Limb (tissue), 2 donors: ENCODE data around the gene PDZD2.

Experiments
- DNase-seq, 2 donors: peaks; one replicate each; pipeline ENCODE4 v3.0.0-alpha.2; 2016; ENCODE audit errors: extremely low spot score in 2 of 2

PDZD2 gene

GRCh38 chr5:31637851-31638250, 1.1 kb upstream of the PDZD2 start:
- no peak for DNase-seq

- no peak for DNase-seq
These were observed 586 bp upstream of the PDZD2 start for GRCh38 chr5:31638345-31638744.

GRCh38 chr5:31639481-31640411, 815 bp downstream of the PDZD2 start:
- DNase-seq = no peak

GRCh38 chr5:31640573-31640972, 1.6 kb downstream of the PDZD2 start:
- DNase-seq = no peak

GRCh38 chr5:31641059-31641458, 2.1 kb downstream of the PDZD2 start:
- DNase-seq = no peak

- DNase-seq = no peak
These were observed 2.6 kb downstream of the PDZD2 start for GRCh38 chr5:31641575-31641974.

- no peak for DNase-seq
These were observed 6.6 kb downstream of the PDZD2 start for GRCh38 chr5:31645420-31646081.

- no peak for DNase-seq
These were observed 9.4 kb downstream of the PDZD2 start for GRCh38 chr5:31648326-31648725.

- DNase-seq = no peak
These were observed 12.3 kb downstream of the PDZD2 start for GRCh38 chr5:31651241-31651640.

GRCh38 chr5:31655491-31655890, 16.6 kb downstream of the PDZD2 start:
- no peak for DNase-seq

- no peak for DNase-seq
These were observed 17.9 kb downstream of the PDZD2 start for GRCh38 chr5:31656806-31657205.

- no peak for DNase-seq
These were observed 18.5 kb downstream of the PDZD2 start for GRCh38 chr5:31657315-31657979.

- no peak for DNase-seq
These were observed 22.3 kb downstream of the PDZD2 start for GRCh38 chr5:31661257-31661656.

GRCh38 chr5:31663519-31663918, 24.6 kb downstream of the PDZD2 start:
- no peak for DNase-seq

- DNase-seq = no peak
These were observed 25.6 kb downstream of the PDZD2 start for GRCh38 chr5:31664566-31664965.

- DNase-seq = no peak
These were observed 32.4 kb downstream of the PDZD2 start for GRCh38 chr5:31671339-31671741.

- no peak for DNase-seq
These were observed 35.5 kb downstream of the PDZD2 start for GRCh38 chr5:31674371-31674951.

- no peak for DNase-seq
These were observed 36.5 kb downstream of the PDZD2 start for GRCh38 chr5:31675472-31675871.

GRCh38 chr5:31678180-31678579, 39.2 kb downstream of the PDZD2 start:
- DNase-seq = no peak

GRCh38 chr5:31680528-31680927, 41.6 kb downstream of the PDZD2 start:
- DNase-seq = no peak

- DNase-seq = no peak
These were observed 43.1 kb downstream of the PDZD2 start for GRCh38 chr5:31682025-31682424.

GRCh38 chr5:31682851-31683250, 43.9 kb downstream of the PDZD2 start:
- DNase-seq = no peak
